HG03025 (cell line): ENCODE measurements around the gene PRDM2.
"Not testable (repeated sequence)": the region's sequence is repeated elsewhere in the genome, so short reads cannot be mapped to it uniquely, and the experiment has no call there.

Experiments used
- ATAC-seq: cut with Tn5 transposase; IDR thresholded peaks from one replicate; pipeline ENCODE4 v1.9.1; 2021; ENCODE audit warnings: mild to moderate bottlenecking, moderate library complexity; ENCODE audit not compliant: unreplicated experiment, low FRiP score

Gene PRDM2

GRCh38 chr1:13700521-13701270 is 708 bp downstream of the PRDM2 start:
- peak; percentile 34 for ATAC-seq

DNA sequence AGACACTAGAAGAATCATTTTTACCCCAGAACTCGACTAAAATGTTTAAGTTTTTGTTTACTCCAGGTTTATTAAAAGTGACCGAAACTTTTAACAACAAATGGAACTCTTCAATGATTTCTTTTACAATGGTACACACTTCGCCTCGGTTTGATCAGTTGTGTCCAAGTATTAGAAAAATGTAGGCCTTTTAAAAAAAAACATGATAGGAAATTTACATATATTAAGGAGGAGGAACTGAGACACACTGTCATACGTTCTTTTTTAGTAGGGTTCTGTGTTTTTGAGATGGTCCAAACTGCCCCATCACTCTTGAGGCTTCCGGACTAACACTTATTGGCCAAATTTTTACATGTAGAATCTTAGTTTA is 1.3 kb downstream of the PRDM2 start:
- no peak for ATAC-seq

DNA sequence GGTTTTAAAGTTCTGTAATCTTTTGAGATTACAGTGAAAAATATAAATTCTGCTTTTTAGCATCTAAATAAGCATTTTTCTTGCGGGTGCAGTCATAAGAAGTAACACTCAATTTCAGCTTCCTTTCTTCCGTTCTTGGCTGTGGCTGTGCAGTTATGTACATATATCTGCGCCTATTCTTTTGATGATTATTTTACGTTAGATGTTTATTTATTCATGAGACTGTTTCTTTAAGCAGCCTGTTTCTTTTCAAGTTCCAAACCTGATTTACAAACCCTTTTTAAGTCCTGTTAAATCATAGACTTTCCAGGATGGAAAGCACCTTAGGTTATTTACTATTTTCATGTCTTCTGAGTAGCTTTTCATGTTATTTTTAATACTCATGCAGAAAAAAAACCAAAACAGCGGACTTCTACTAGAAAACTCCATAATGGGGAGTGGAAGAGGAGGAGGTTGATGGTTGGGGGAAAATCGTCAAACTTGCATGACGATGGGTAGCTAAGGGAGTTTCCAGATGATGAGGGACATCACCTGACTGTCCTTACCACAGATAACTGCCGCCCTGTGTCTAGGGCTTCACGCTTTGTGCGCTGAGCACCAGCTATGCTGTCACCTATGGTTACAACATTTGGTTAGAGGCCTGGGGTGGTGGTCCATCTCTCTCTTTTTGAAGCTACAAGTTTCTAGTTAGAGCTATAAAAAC is 2.6 kb downstream of the PRDM2 start:
- peak; percentile 58 for ATAC-seq

DNA sequence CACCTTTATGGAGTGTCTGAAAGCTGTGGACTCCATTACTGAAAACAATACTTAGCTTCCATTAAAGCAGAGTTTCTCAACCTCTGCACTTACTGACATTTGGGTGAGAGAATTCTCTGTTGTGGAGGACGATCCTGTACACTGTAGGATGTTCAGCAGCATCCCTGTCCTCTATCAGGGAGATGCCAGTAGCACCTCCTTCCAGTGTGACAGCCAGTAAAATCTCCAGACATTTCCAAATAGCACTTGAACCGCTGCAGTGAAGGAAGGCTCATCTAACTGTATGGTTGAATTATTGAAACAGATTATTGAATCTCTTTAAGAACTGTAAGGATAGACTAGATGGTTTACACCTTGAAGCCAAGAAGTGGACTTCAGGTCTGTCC is 3.1 kb downstream of the PRDM2 start:
- peak; percentile 7 for ATAC-seq

- no peak for ATAC-seq
These were observed 3.8 kb downstream of the PRDM2 start for GRCh38 chr1:13703558-13704490.

GRCh38 chr1:13706046-13706445 is 6.1 kb downstream of the PRDM2 start:
- no peak for ATAC-seq

DNA sequence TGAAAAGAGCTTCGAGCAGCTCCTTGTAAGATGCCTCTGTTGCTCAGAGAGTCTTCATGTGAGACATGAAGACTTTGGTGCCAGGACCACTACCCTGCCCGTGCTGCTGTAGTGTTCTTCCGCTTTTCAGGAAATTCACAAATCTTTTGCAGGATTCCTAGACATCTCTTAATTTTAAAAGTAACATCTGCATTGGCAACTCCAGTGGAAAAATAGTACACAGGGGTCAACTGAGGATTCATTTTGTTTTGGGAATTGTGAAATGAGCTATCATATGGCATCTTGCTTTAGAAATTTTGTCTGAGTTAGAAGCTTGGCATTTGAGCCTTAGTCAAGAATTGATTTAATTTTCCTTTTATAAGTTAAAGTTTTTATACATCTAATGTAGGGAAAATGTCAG is 7.2 kb downstream of the PRDM2 start:
- no peak for ATAC-seq

- no peak for ATAC-seq
These were observed 8.5 kb downstream of the PRDM2 start for GRCh38 chr1:13708380-13708982.

DNA sequence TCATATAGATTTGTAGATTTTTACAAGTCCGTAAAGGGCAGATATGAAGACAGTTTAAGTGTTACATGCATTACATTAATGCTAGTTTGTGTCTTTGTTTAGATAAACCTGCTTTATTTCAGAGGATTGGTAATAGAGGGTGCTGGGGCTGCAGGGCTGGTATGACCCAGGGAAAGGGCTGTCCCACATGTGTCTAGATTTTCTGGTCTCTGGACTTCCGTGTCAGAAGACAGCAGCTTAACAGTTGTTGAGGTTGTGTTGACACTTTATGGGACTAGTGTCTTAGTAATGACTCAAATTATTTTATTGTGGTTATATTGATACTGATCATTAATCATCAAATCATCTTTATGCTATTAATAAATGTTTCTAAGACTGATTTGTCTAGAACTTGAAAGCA is 10.1 kb downstream of the PRDM2 start:
- ATAC-seq: no peak

DNA sequence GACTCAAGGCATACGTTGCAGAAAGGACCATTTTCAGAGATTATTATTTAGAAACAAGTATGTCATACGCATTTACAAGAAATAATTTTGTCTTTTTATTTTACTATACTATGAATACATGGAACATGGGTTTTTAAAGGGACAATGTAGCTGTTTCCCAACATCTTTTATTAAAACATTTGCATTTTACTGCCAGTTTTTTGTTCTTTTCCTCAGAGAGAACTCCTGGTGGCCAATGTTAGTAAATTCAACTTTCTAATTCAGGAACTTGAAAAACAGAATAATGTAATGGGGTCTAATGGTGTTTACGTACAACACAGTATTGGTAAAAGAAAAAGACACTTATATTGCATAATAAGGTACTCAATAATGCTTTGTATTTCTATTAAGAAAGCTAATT is 14.9 kb downstream of the PRDM2 start:
- no peak for ATAC-seq

- not testable (repeated sequence) for ATAC-seq
These were observed 15.8 kb downstream of the PRDM2 start for GRCh38 chr1:13715616-13716287.

DNA sequence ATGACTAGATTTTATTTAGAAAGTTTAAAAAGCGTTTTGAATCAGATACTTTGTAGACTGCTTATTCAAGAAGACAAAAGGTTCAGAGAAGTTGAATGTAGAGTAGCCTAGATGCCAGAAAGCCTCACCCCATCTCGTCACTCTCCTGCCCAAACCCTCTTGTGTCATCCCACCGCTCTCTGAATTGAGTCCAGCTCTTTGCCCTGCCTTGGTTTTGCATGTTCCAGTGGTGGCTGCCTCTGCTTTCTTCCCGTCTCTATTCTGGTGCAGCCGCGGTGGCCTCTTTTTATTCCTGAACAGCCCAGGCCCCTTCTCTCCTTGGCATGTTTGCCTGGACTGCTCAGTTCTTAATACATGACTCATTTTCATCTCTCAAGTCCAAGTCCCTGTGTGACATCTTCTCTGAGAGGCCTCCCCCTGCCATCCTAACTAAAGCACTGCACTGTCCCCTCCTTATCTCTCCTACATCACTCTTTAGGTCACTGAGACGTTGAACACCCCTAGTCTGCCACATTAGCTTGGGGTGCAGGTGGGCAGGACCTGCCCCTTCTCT is 22.9 kb downstream of the PRDM2 start:
- no peak for ATAC-seq

DNA sequence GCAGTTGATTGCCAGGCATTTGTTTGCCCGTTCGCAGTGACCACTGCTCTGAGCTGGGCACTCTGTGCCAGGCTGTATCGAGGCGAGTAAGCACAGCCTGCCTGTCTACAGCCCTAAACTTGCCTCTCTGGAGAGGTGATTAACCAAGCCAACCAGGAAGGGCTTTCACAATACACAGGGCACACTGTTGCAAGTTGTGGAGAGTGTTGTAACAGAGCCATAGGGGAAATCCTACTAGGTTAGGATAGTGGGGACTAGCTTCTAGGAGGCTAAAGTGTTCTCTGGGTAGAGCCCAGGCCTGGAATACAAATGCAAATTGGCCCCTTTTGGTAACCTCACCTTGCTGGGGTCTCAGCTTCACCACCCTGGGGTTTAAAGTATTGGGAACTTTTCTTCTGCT is 23.8 kb downstream of the PRDM2 start:
- no peak for ATAC-seq

GRCh38 chr1:13725714-13726175 is 25.8 kb downstream of the PRDM2 start:
- ATAC-seq: no peak

- ATAC-seq: no peak
These were observed 28.2 kb downstream of the PRDM2 start for GRCh38 chr1:13728091-13728715.

- ATAC-seq: no peak
These were observed 30.3 kb downstream of the PRDM2 start for GRCh38 chr1:13730291-13730690.

GRCh38 chr1:13730751-13731482 is 30.9 kb downstream of the PRDM2 start:
- peak; percentile 74 for ATAC-seq

DNA sequence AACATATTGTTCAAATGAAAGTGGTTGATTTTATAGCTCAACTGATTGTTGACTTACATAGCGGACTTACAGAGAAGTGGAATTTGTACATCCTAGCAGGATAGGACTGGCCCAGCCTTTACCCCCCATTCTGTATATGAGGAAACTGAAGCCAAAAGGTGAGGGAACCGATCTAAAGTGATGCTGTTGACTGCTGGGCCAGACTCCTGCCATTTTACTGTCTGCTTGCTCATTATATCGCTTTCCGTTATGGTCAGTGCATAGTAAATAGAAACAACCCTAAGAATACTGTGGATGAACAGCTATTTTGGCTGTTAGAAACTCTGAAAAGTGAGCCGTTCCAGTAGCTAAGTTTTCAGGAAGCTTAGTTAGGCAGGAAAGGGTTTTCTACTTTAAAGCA is 31.9 kb downstream of the PRDM2 start:
- ATAC-seq: no peak
